Amygdala (tissue), 56 donors: Measurements from ENCODE around the gene TOP3A.

Experiments used
- DNase-seq, 56 donors: peaks; one replicate each; lab custom pipeline; 2025; lab: John Stamatoyannopoulos, UW

The TOP3A gene

GRCh38 chr17:18238299-18238698, 76.5 kb downstream of the TOP3A start:
- DNase-seq = no peak

GRCh38 chr17:18237461-18237860, 77.3 kb downstream of the TOP3A start:
- DNase-seq = no peak

GRCh38 chr17:18236494-18236893, 78.3 kb downstream of the TOP3A start:
- DNase-seq = no peak

- no peak for DNase-seq
Measured at GRCh38 chr17:18235743-18236256, 79.0 kb downstream of the TOP3A start.

GRCh38 chr17:18234853-18235380, 79.9 kb downstream of the TOP3A start:
- DNase-seq = no peak

GRCh38 chr17:18233803-18234518, 80.8 kb downstream of the TOP3A start:
- no peak for DNase-seq

GRCh38 chr17:18231164-18231563, 83.6 kb downstream of the TOP3A start:
- DNase-seq = peak in 16 of 56 donors; percentile 10 to 56 (median 38)

GRCh38 chr17:18230288-18231141, 84.3 kb downstream of the TOP3A start:
- peak in 52 of 56 donors; percentile 18 to 90 (median 68) for DNase-seq

- DNase-seq = no peak
Measured at GRCh38 chr17:18229771-18230170, 85.0 kb downstream of the TOP3A start.

GRCh38 chr17:18229254-18229653, 85.5 kb downstream of the TOP3A start:
- no peak for DNase-seq

GRCh38 chr17:18228176-18228682, 86.6 kb downstream of the TOP3A start:
- DNase-seq = peak in 1 of 56 donors; percentile 8

- no peak for DNase-seq
Measured at GRCh38 chr17:18227635-18228034, 87.2 kb downstream of the TOP3A start.

GRCh38 chr17:18226284-18226945, 88.4 kb downstream of the TOP3A start:
- DNase-seq = no peak

- DNase-seq = peak in 9 of 56 donors; percentile 41 to 82 (median 60)
Measured at GRCh38 chr17:18225642-18226283, 89.0 kb downstream of the TOP3A start.

GRCh38 chr17:18225121-18225641, 89.6 kb downstream of the TOP3A start, which contains the start of gene LLGL1:
TSS of gene LLGL1 (plus strand) at chr17:18225635. CDS start at chr17:18225683, 48 bp downstream.
- peak in 55 of 56 donors; percentile 64 to 98 (median 89) for DNase-seq

- no peak for DNase-seq
Measured at GRCh38 chr17:18224387-18225120, 90.2 kb downstream of the TOP3A start.

GRCh38 chr17:18224053-18224386, 90.8 kb downstream of the TOP3A start:
- no peak for DNase-seq
